IMR-90 (cell line): ENCODE results near the gene SRP54. TPM values are rescaled to one million over a fixed set of nuclear protein-coding genes. Genes with fewer than 3 reads are reported as not detected.
"Not testable (repeated sequence)": the region's sequence is repeated elsewhere in the genome, so short reads cannot be mapped to it uniquely, and the experiment has no call there.

Experiments
- ATAC-seq: fragments of 200-7000 bp; cut with Tn5 transposase; 2 replicates; pipeline ENCODE4 v1.9.1; 2020; ENCODE audit warnings: low read depth, mild to moderate bottlenecking, moderate library complexity
- BruUV-seq: library from RNA; stranded (reverse); fragments of 400-500 nt; replicated peaks from 2 replicates; lab custom pipeline; 2021; lab: Mats Ljungman, UMichigan
- CTCF ChIA-PET: fragments of 300-600 bp; formaldehyde crosslinking; extraction: SDS; loops from one replicate; lab custom pipeline; 2021; ENCODE audit warnings: antibody characterized with exemption; lab: Yijun Ruan, JAX
- POLR2A ChIA-PET: fragments of 300-600 bp; sonication (Branson Sonifier 250); formaldehyde crosslinking; loops from one replicate; lab custom pipeline; 2022; ENCODE audit warnings: antibody characterized with exemption; ENCODE audit not compliant: unreplicated experiment; lab: Charles Lee
- DNase-seq: peaks from one replicate; pipeline ENCODE4 v3.0.0; 2013
- H2AFZ ChIP-seq: replicated peaks from 2 replicates; pipeline ENCODE3; 2013; ENCODE audit warnings: low read length, mild to moderate bottlenecking; ENCODE audit not compliant: poor library complexity
- H2AK5ac ChIP-seq: 2 replicates; pipeline ENCODE4 v1.6.1; 2013; ENCODE audit warnings: low read depth, low read length, inconsistent platforms
- H2AK9ac ChIP-seq: replicated peaks from 2 replicates; pipeline ENCODE3; 2013; ENCODE audit warnings: mild to moderate bottlenecking, low read depth, low read length, moderate library complexity; ENCODE audit not compliant: poor library complexity
- H2BK120ac ChIP-seq: 2 replicates; pipeline ENCODE4 v1.6.1; 2013; ENCODE audit warnings: low read depth, low read length, inconsistent platforms
- H2BK15ac ChIP-seq: 3 replicates; pipeline ENCODE4 v1.6.1; 2013; ENCODE audit warnings: low read depth, low read length, inconsistent platforms
- H2BK20ac ChIP-seq: 2 replicates; pipeline ENCODE4 v1.6.1; 2013; ENCODE audit warnings: low read depth, mild to moderate bottlenecking, inconsistent platforms, low read length, moderate library complexity
- H2BK5ac ChIP-seq: 2 replicates; pipeline ENCODE4 v1.6.1; 2013; ENCODE audit warnings: mild to moderate bottlenecking, low read depth, low read length, inconsistent platforms; ENCODE audit not compliant: poor library complexity, severe bottlenecking
- H3K14ac ChIP-seq: replicated peaks from 2 replicates; pipeline ENCODE4 v1.6.1; 2013; ENCODE audit warnings: low read depth, low read length, inconsistent platforms
- H3K18ac ChIP-seq: 2 replicates; pipeline ENCODE4 v1.6.1; 2013; ENCODE audit warnings: low read depth, low read length, control low read depth
- H3K23ac ChIP-seq: 2 replicates; pipeline ENCODE4 v1.6.1; 2013; ENCODE audit warnings: low read depth, low read length, inconsistent platforms
- H3K27ac ChIP-seq: 2 replicates; pipeline ENCODE4 v1.5.1; 2013; ENCODE audit warnings: mild to moderate bottlenecking, control low read depth, low read length; ENCODE audit not compliant: insufficient read depth
- H3K27me3 ChIP-seq: 2 replicates; pipeline ENCODE4 v1.6.1; 2013; ENCODE audit warnings: low read length; ENCODE audit not compliant: control insufficient read depth, insufficient read depth
- H3K36me3 ChIP-seq: 2 replicates; pipeline ENCODE4 v1.6.1; 2013; ENCODE audit warnings: low read length, mixed read lengths; ENCODE audit not compliant: control insufficient read depth, insufficient read depth
- H3K4ac ChIP-seq: 2 replicates; pipeline ENCODE4 v1.6.1; 2013; ENCODE audit warnings: low read depth, low read length, inconsistent platforms
- H3K4me1 ChIP-seq: 2 replicates; pipeline ENCODE4 v1.6.1; 2013; ENCODE audit warnings: low read length, mixed read lengths; ENCODE audit not compliant: control insufficient read depth, insufficient read depth
- H3K4me2 ChIP-seq: 2 replicates; pipeline ENCODE4 v1.6.1; 2013; ENCODE audit warnings: low read depth, mild to moderate bottlenecking, control low read depth, low read length, moderate library complexity
- H3K4me3 ChIP-seq: 2 replicates; pipeline ENCODE4 v1.5.1; 2013; ENCODE audit warnings: low read depth, mild to moderate bottlenecking, control low read depth, low read length, moderate library complexity; ENCODE audit not compliant: insufficient read depth
- H3K56ac ChIP-seq: 2 replicates; pipeline ENCODE4 v1.6.1; 2013; ENCODE audit warnings: low read length, inconsistent platforms; ENCODE audit not compliant: insufficient read depth; ENCODE audit errors: extremely low read depth
- H3K79me1 ChIP-seq, 2 experiments: 2 replicates each; pipeline ENCODE4 v1.6.1; 2013; ENCODE audit warnings: low read length in 2 of 2, inconsistent platforms in 1 of 2, low read depth in 1 of 2
- H3K9ac ChIP-seq: 2 replicates; pipeline ENCODE4 v1.6.1; 2013; ENCODE audit warnings: low read depth, low read length, control low read depth
- H3K9me1 ChIP-seq: 2 replicates; pipeline ENCODE4 v1.6.1; 2013; ENCODE audit warnings: low read length, inconsistent platforms; ENCODE audit not compliant: insufficient read depth
- H3K9me3 ChIP-seq: 2 replicates; pipeline ENCODE4 v1.6.1; 2013; ENCODE audit warnings: low read length; ENCODE audit not compliant: control insufficient read depth, insufficient read depth
- H4K20me1 ChIP-seq: 2 replicates; pipeline ENCODE4 v1.6.1; 2013; ENCODE audit warnings: low read length, inconsistent platforms; ENCODE audit not compliant: insufficient read depth
- H4K5ac ChIP-seq: 2 replicates; pipeline ENCODE4 v1.6.1; 2013; ENCODE audit warnings: mild to moderate bottlenecking, low read depth, low read length, control low read depth
- H4K8ac ChIP-seq, 2 experiments: 2 replicates each; pipeline ENCODE4 v1.6.1; 2013; ENCODE audit warnings: low read depth in 2 of 2, low read length in 2 of 2, control low read depth in 1 of 2, inconsistent platforms in 1 of 2
- H4K91ac ChIP-seq: 2 replicates; pipeline ENCODE4 v1.6.1; 2013; ENCODE audit warnings: low read depth, low read length, inconsistent platforms; ENCODE audit not compliant: insufficient read depth
- WGBS, 2 experiments: methylation state at CpG; one replicate each; pipeline versions ENCODE4 v1.1.5 to v1.1.7; 2013; ENCODE audit warnings: missing lambda C conversion rate in 2 of 2; ENCODE audit not compliant: insufficient read length in 1 of 2; ENCODE audit errors: extremely low coverage in 2 of 2; 5-methylcytosine and 5-hydroxymethylcytosine counted together
- dilution Hi-C: fragments of 300-500 bp; cut with HindIII; formaldehyde crosslinking; loops from one replicate; pipeline ENCODE4 v1.14.3; 2018; ENCODE audit warnings: low sequenced_read_pairs; ENCODE audit not compliant: unreplicated experiment
- in situ Hi-C: fragments of 300-500 bp; cut with MboI; formaldehyde crosslinking; loops from 3 replicates; pipeline ENCODE4 v1.14.3; 2019; ENCODE audit warnings: low sequenced_read_pairs, inconsistent platforms, mixed read lengths
- intact Hi-C: fragments of 100-400 bp; cut with micrococcal nuclease; formaldehyde crosslinking; loops from 2 replicates; pipeline ENCODE4 v1.10.0; 2022
- polyA plus RNA-seq, 3 experiments: library from polyadenylated mRNA; depleted of rRNA; stranded (reverse); fragments of >200 nt; gene quantifications; 2 replicates each; pipeline ENCODE4 v1.2.3, GENCODE V29; 2012; ENCODE audit warnings: low replicate concordance in 1 of 3
- total RNA-seq: library from RNA; depleted of rRNA; stranded (reverse); fragments of >200 nt; gene quantifications from 2 replicates; pipeline ENCODE4 v1.2.3, GENCODE V29; 2012

SRP54 gene
- total and polyA plus RNA-seq, 2 of the 4 experiments (the other 2 are of a cell fraction), result 56.2 to 63.3 TPM

DNA sequence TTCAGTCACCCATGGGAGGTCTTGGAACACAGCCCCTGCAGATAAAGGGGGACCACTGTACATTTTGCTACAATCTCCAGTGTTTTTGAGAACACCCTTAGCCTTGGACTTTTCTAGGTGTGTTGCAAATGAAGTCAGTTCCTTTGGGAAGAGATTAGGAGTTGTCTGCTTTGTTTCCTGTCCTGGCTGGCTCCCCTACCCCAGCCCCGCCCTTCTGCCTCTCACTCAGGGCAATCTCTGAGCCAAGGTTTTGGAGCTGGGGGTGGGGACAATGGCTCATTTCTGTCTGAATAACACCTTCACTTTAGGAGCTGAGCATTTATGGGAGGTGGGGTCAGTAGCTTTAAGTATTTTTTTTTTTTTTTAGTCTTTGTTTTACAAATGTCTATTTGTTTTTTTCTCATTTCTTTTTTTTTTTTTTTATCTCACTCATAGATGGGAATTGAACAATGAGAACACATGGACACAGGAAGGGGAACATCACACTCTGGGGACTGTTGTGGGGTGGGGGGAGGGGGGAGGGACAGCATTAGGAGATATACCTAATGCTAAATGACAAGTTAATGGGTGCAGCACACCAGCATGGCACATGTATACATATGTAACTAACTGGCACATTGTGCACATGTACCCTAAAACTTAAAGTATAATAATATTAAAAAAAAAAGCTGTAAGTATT is 78.5 kb downstream of the SRP54 start:
- H2BK5ac ChIP-seq, H2BK15ac ChIP-seq, H3K9me3 ChIP-seq, dilution Hi-C loops, H3K4me1 ChIP-seq, H3K4ac ChIP-seq, H2AK5ac ChIP-seq, H3K18ac ChIP-seq, H4K20me1 ChIP-seq, H2BK20ac ChIP-seq, H3K4me2 ChIP-seq, H3K23ac ChIP-seq, POLR2A ChIA-PET, H4K91ac ChIP-seq, H4K5ac ChIP-seq, H3K9me1 ChIP-seq, BruUV-seq, DNase-seq, H3K27ac ChIP-seq, H3K9ac ChIP-seq, H2AFZ ChIP-seq, H3K4me3 ChIP-seq, H3K27me3 ChIP-seq, ATAC-seq, H3K56ac ChIP-seq, in situ Hi-C loops, H2BK120ac ChIP-seq, intact Hi-C loops: not testable (repeated sequence)
- CTCF ChIA-PET, result interaction anchor here (0.6 to 1.9 kb wide), 2 partner anchors 10 to 99 kb away, joined by 3 to 6 read pairs; no protein-coding TSS in a partner anchor
- Histone ChIP-seq H4K8ac (0 out of 4 replicates have a peak overlapping the region, but pooled peaks of 1 of the 2 experiments have one; percentile 42), H3K14ac (peak overlapping the region; percentile 71), H3K79me1 (peaks cover 3 to 11% of the 10 kb centered on the region in 2 experiments; a peak in 3 of 4 replicates), H3K36me3 (peaks cover 26% of the 10 kb centered on the region), H2AK9ac (peak overlapping the region; percentile 50)
- no CpG with 5 or more reads among the region's 1 CpG for WGBS, 2 experiments

DNA sequence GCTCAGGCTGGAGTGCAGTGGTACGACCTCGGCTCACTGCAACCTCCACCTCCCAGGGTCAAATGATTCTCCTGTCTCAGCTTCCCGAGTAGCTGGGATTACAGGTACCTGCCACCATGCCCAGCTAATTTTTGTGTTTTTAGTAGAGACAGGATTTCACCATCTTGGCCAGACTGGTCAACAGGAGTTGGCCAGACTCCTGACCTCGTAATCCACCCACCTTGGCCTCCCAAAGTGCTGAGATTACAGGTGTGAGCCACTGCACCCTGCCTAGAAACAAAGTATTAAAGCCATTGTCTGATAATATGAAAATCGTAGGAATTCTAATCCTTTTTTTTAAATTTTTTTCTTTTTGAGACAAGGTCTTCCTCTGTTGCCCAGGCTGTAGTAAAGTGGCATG is 82.9 kb downstream of the SRP54 start:
- H4K8ac ChIP-seq, H4K20me1 ChIP-seq, H3K4ac ChIP-seq, H4K91ac ChIP-seq, H4K5ac ChIP-seq, ATAC-seq, H3K4me1 ChIP-seq, H3K4me3 ChIP-seq, intact Hi-C loops, H3K9me3 ChIP-seq, H3K56ac ChIP-seq, H2BK20ac ChIP-seq, DNase-seq, dilution Hi-C loops, H3K9ac ChIP-seq, in situ Hi-C loops, H3K4me2 ChIP-seq, H2AFZ ChIP-seq, H3K18ac ChIP-seq, BruUV-seq, H2AK5ac ChIP-seq, H3K27me3 ChIP-seq, H3K14ac ChIP-seq, H3K23ac ChIP-seq, H3K9me1 ChIP-seq, H3K27ac ChIP-seq, H2BK120ac ChIP-seq, H2BK5ac ChIP-seq, H2AK9ac ChIP-seq, H2BK15ac ChIP-seq: not testable (repeated sequence)
- CTCF ChIA-PET, result interaction anchor here (0.6 kb wide), 2 partner anchors 40 to 454 kb away, joined by 4 to 7 read pairs; no protein-coding TSS in a partner anchor
- H3K36me3 ChIP-seq, result peaks cover 17% of the 10 kb centered on the region
- H3K79me1 ChIP-seq, result peaks cover 0 to 22% of the 10 kb centered on the region in 2 experiments; a peak in 2 of 4 replicates
- POLR2A ChIA-PET, result interaction anchor here (0.6 kb wide), 1 partner anchor 15 kb away, joined by 7 read pairs; no protein-coding TSS in a partner anchor
- WGBS, 2 experiments, result no CpG with 5 or more reads among the region's 5 CpGs
